Keratinocyte (primary cell): ENCODE data around the gene SLC22A12.

Experiments
- EZH2 ChIP-seq: IDR thresholded peaks from one replicate; pipeline ENCODE4 v1.6.1; 2012; ENCODE audit warnings: inconsistent platforms, mild to moderate bottlenecking, low read length, moderate library complexity
- TF ChIP-seq, protein P1 (sequence below), 3 experiments: IDR thresholded peaks in 1 of 3; conservative IDR thresholded peaks in 1 of 3; optimal IDR thresholded peaks in 1 of 3; 2 replicates in 2 of 3; 3 replicates in 1 of 3; pipeline versions ENCODE3 to v1.5.1; 2011; ENCODE audit warnings: low read length in 3 of 3, mild to moderate bottlenecking in 3 of 3, moderate library complexity in 2 of 3, control low read depth in 1 of 3, inconsistent platforms in 1 of 3; ENCODE audit not compliant: insufficient read depth in 2 of 3; ENCODE audit errors: extremely low read depth in 1 of 3

DNA sequence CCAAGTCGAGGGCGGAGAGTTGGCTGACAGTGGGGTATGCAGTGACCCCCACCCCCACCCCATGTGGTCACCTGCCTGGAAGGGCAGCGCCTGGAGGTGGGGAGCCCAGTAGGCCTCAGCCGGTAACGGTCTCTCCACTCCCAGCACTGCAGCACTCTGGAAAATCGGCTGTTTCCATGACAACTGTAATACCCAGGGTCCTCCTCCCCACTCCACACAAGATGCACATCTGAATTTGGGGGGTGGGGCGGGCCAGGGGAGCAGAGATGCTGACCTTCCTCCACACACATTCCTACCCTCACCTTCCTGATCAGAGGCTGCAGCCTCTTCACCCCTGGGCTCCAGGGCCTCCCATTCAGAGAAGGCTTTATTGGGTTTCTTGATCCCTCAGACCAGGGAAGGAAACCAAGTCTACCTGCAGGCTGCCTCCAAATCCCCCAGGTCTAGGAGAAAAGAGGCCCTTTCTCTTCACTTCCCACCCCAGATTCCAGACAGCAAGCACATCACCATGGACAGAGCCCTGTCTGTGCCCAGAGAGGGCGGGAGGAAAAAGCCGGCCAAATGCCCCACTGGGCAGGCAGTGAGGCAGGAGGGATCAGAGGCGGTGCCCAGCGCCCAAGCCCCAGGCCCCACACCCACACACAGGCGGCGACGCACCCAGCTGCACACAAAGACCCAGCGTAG, 46.5 kb downstream of the SLC22A12 start:
- TF ChIP-seq, protein P1, sequence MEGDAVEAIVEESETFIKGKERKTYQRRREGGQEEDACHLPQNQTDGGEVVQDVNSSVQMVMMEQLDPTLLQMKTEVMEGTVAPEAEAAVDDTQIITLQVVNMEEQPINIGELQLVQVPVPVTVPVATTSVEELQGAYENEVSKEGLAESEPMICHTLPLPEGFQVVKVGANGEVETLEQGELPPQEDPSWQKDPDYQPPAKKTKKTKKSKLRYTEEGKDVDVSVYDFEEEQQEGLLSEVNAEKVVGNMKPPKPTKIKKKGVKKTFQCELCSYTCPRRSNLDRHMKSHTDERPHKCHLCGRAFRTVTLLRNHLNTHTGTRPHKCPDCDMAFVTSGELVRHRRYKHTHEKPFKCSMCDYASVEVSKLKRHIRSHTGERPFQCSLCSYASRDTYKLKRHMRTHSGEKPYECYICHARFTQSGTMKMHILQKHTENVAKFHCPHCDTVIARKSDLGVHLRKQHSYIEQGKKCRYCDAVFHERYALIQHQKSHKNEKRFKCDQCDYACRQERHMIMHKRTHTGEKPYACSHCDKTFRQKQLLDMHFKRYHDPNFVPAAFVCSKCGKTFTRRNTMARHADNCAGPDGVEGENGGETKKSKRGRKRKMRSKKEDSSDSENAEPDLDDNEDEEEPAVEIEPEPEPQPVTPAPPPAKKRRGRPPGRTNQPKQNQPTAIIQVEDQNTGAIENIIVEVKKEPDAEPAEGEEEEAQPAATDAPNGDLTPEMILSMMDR (optimal IDR thresholded peaks at IDR 0.05 in 1 of 3, IDR thresholded peaks at IDR 0.05 in 1 of 3, conservative IDR thresholded peaks at IDR 0.05 in 1 of 3; ENCODE audit: extremely low read depth in 1 of 3, insufficient read depth in 2 of 3, low read length in 3 of 3) = no peak
- TF ChIP-seq EZH2 = no peak
